Trophoblast cell (in vitro differentiated cells and primary cell): Measurements from ENCODE around the gene KCNQ1.

ENCODE experiments used
- DNase-seq, 2 donors: peaks; one replicate each; pipeline ENCODE4 v3.0.0-alpha.2; 2016
- H2AFZ ChIP-seq: 2 replicates; pipeline ENCODE4 v1.6.1; 2013; ENCODE audit warnings: low read length, moderate library complexity, mild to moderate bottlenecking; ENCODE audit not compliant: insufficient read depth, poor library complexity
- H2AK5ac ChIP-seq: 2 replicates; pipeline ENCODE4 v1.6.1; 2013; ENCODE audit warnings: mild to moderate bottlenecking, low read length
- H2BK120ac ChIP-seq: 2 replicates; pipeline ENCODE4 v1.6.1; 2013; ENCODE audit warnings: low read length, mild to moderate bottlenecking, moderate library complexity; ENCODE audit not compliant: insufficient read depth, poor library complexity
- H2BK12ac ChIP-seq: 2 replicates; pipeline ENCODE4 v1.6.1; 2013; ENCODE audit warnings: mild to moderate bottlenecking, low read length, moderate library complexity
- H2BK5ac ChIP-seq: 2 replicates; pipeline ENCODE4 v1.6.1; 2013; ENCODE audit warnings: low read length, low read depth, moderate library complexity, mild to moderate bottlenecking; ENCODE audit not compliant: poor library complexity
- H3K14ac ChIP-seq: 2 replicates; pipeline ENCODE4 v1.6.1; 2013; ENCODE audit warnings: mild to moderate bottlenecking, low read length
- H3K18ac ChIP-seq: 2 replicates; pipeline ENCODE4 v1.6.1; 2013; ENCODE audit warnings: mild to moderate bottlenecking, low read length
- H3K23ac ChIP-seq: 2 replicates; pipeline ENCODE4 v1.6.1; 2013; ENCODE audit warnings: low read length
- H3K27ac ChIP-seq: 2 replicates; pipeline ENCODE4 v1.5.1; 2013; ENCODE audit warnings: low read depth, mild to moderate bottlenecking, inconsistent platforms, low read length, moderate library complexity
- H3K27me3 ChIP-seq: 2 replicates; pipeline ENCODE4 v1.6.1; 2013; ENCODE audit warnings: inconsistent platforms, mild to moderate bottlenecking, low read length, moderate library complexity; ENCODE audit not compliant: insufficient read depth
- H3K36me3 ChIP-seq, 2 experiments: 1 replicate in 1 of 2; 2 replicates in 1 of 2; pipeline ENCODE4 v1.6.1; 2013; ENCODE audit warnings: low read length in 2 of 2, mild to moderate bottlenecking in 2 of 2, moderate library complexity in 1 of 2; ENCODE audit not compliant: insufficient read depth in 2 of 2, control insufficient read depth in 1 of 2
- H3K4ac ChIP-seq: 2 replicates; pipeline ENCODE4 v1.6.1; 2013; ENCODE audit warnings: low read depth, mild to moderate bottlenecking, low read length, moderate library complexity
- H3K4me1 ChIP-seq, 2 experiments: 1 replicate in 1 of 2; 2 replicates in 1 of 2; pipeline ENCODE4 v1.6.1; 2013; ENCODE audit warnings: low read length in 2 of 2, mild to moderate bottlenecking in 2 of 2, moderate library complexity in 1 of 2; ENCODE audit not compliant: insufficient read depth in 2 of 2, control insufficient read depth in 1 of 2
- H3K4me2 ChIP-seq: 2 replicates; pipeline ENCODE4 v1.6.1; 2013; ENCODE audit warnings: inconsistent platforms, mild to moderate bottlenecking, low read length, moderate library complexity
- H3K4me3 ChIP-seq: 2 replicates; pipeline ENCODE4 v1.5.1; 2013; ENCODE audit warnings: mild to moderate bottlenecking, low read depth, low read length, inconsistent platforms
- H3K79me1 ChIP-seq: one replicate; pipeline ENCODE4 v1.6.1; 2013; ENCODE audit warnings: low read length
- H3K79me2 ChIP-seq: 2 replicates; pipeline ENCODE4 v1.6.1; 2013; ENCODE audit warnings: low read length, mild to moderate bottlenecking; ENCODE audit not compliant: control insufficient read depth, insufficient read depth, poor library complexity
- H3K9ac ChIP-seq: 2 replicates; pipeline ENCODE4 v1.6.1; 2013; ENCODE audit warnings: mild to moderate bottlenecking, low read length
- H3K9me3 ChIP-seq: 2 replicates; pipeline ENCODE4 v1.6.1; 2013; ENCODE audit warnings: low read depth, mild to moderate bottlenecking, control low read depth, inconsistent platforms, low read length; ENCODE audit not compliant: insufficient read depth
- H4K12ac ChIP-seq: 2 replicates; pipeline ENCODE4 v1.6.1; 2013; ENCODE audit warnings: low read depth, mild to moderate bottlenecking, low read length, moderate library complexity
- H4K8ac ChIP-seq: 2 replicates; pipeline ENCODE4 v1.6.1; 2013; ENCODE audit warnings: low read depth, mild to moderate bottlenecking, low read length, moderate library complexity
- H4K91ac ChIP-seq: one replicate; pipeline ENCODE4 v1.6.1; 2013; ENCODE audit warnings: low read depth, mild to moderate bottlenecking, low read length, moderate library complexity
- WGBS: extraction: QIAGEN DNeasy Blood & Tissue Kit; methylation state at CpG from one replicate; pipeline ENCODE4 v1.1.7; 2013; ENCODE audit warnings: missing lambda C conversion rate; ENCODE audit not compliant: insufficient read length, insufficient coverage; ENCODE audit errors: extremely low coverage; 5-methylcytosine and 5-hydroxymethylcytosine counted together

The KCNQ1 gene

GRCh38 chr11:2693271-2694261 is 248.8 kb downstream of the KCNQ1 start:
- Histone ChIP-seq H3K4me3 (no peak overlapping the region), H3K4ac (peak overlapping the region; percentile 42), H3K36me3 (peaks cover 7 to 12% of the 10 kb centered on the region in 2 experiments), H3K9me3 (no peaks in the 10 kb centered on the region), H2BK12ac (peak overlapping the region; percentile 20), H3K79me2 (peaks cover 5% of the 10 kb centered on the region), H3K18ac (no peak overlapping the region), H3K4me2 (peak overlapping the region; percentile 1), H3K27me3 (no peaks in the 10 kb centered on the region), H2AFZ (peak overlapping the region; percentile 5), H3K23ac (no peak overlapping the region), H3K9ac (no peak overlapping the region), H3K14ac (peak overlapping the region; percentile 26), H3K27ac (no peak overlapping the region), H2AK5ac (no peak overlapping the region), H4K12ac (no peak overlapping the region), H3K4me1 (peaks cover 42 to 49% of the 10 kb centered on the region in 2 experiments), H4K91ac (no peak overlapping the region), H2BK5ac (peak overlapping the region; percentile 6), H3K79me1 (peaks cover 5% of the 10 kb centered on the region), H2BK120ac (no peak overlapping the region), H4K8ac (no peak overlapping the region)
- DNase-seq: peak in 1 of 2 donors; percentile 28
- no CpG with 5 or more reads among the region's 18 CpGs for WGBS

DNA sequence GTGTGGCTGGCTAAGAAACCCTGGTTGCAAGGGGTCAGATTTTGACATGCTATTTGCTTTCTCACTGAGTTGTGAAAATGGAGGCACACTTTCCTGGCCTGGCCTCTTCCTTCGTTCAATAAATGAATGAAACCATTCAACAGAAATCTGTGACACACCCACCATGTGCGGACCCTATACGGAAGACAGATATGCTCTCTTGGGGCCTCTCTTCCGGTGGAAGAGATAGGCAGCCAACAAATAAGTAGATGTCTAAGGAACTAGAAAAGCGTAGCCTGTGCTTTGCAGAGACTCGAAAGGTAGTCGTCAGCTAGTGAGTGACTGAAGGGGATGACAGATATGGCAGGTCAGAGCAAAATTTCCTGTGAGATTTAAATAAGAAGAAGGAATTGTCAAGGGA is 249.7 kb downstream of the KCNQ1 start:
- Histone ChIP-seq H2AK5ac (no peak overlapping the region), H3K9ac (no peak overlapping the region), H3K18ac (no peak overlapping the region)

DNA sequence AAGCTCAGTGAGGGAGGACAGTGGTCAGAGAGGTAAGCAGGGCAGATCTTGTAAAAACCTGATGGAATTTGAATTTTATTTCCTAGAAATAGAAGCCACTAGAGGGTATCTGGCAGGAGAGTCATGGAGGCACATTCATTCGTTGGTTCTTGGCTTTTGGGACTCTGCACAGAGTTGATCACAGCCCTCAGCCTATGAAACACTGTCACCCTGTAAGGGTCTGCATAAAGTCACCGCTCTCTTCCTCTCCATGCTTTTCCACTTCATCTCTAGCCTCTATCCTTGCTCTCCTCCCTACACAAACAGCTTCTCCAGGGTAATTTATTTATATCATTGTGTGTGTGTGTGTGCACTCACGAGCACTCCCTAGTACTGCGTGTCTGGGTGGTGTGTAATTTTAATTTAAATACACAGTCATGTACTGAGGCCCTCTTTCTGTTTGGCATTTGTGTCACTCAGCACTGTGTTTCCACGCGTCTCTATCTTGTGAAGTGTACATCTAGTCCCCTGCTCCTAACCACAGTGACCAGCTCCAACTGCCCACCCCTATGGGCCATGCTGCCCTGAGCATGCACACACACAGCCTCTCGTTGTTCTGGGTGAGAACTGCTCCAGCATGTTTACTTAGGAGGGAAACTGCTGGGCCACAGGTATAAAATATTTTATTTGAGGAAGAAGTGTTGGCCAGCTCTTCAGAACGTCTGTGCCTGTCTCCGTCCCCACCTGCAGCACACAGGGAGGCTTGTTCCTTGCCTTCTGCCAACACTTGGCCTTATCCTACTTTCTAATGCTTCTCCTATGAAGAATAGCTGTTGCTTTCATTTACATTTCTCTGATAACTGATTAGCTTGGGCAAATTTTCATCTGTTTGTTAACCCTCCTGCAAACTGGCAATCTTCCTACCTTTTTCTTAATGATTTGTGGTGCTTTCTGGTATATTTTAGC is 250.5 kb downstream of the KCNQ1 start:
- H3K27ac ChIP-seq: no peak overlapping the region
- H3K4me1 ChIP-seq: peaks cover 37 to 43% of the 10 kb centered on the region in 2 experiments
- no peak overlapping the region for H3K14ac ChIP-seq

More for the DNA sequence above, 249.7 kb downstream of the KCNQ1 start:
- peaks cover 9% of the 10 kb centered on the region for H3K79me1 ChIP-seq
- no peak overlapping the region for H3K14ac ChIP-seq
- H3K4me2 ChIP-seq: no peak overlapping the region
- peaks cover 42 to 49% of the 10 kb centered on the region in 2 experiments for H3K4me1 ChIP-seq
- no peak overlapping the region for H2AFZ ChIP-seq
- WGBS: no CpG with 5 or more reads among the region's 7 CpGs
- H3K27ac ChIP-seq: no peak overlapping the region
- H3K36me3 ChIP-seq: peaks cover 7% of the 10 kb centered on the region in 2 experiments
- no peak overlapping the region for H3K23ac ChIP-seq
- H3K9me3 ChIP-seq: peaks cover 4% of the 10 kb centered on the region
- no peak overlapping the region for H4K91ac ChIP-seq
- DNase-seq: peak in 1 of 2 donors; percentile 12
- H3K27me3 ChIP-seq: no peaks in the 10 kb centered on the region
- H3K4ac ChIP-seq: no peak overlapping the region
- H4K12ac ChIP-seq: no peak overlapping the region
- H3K79me2 ChIP-seq: peaks cover 14% of the 10 kb centered on the region
- H2BK120ac ChIP-seq: no peak overlapping the region
- H2BK5ac ChIP-seq: no peak overlapping the region
- no peak overlapping the region for H3K4me3 ChIP-seq
- no peak overlapping the region for H4K8ac ChIP-seq
- H2BK12ac ChIP-seq: no peak overlapping the region

GRCh38 chr11:2696455-2696854 is 251.6 kb downstream of the KCNQ1 start:
- Histone ChIP-seq H2AK5ac (no peak overlapping the region), H3K79me2 (peaks cover 19% of the 10 kb centered on the region), H3K14ac (no peak overlapping the region), H3K27me3 (no peaks in the 10 kb centered on the region), H2BK120ac (no peak overlapping the region), H2BK12ac (no peak overlapping the region), H3K79me1 (peaks cover 13% of the 10 kb centered on the region), H3K4me2 (no peak overlapping the region), H2BK5ac (no peak overlapping the region), H3K4me3 (no peak overlapping the region), H4K12ac (no peak overlapping the region), H3K4me1 (peaks cover 31 to 34% of the 10 kb centered on the region in 2 experiments), H3K4ac (no peak overlapping the region), H3K18ac (no peak overlapping the region), H2AFZ (no peak overlapping the region), H4K8ac (no peak overlapping the region), H3K23ac (no peak overlapping the region), H3K9ac (no peak overlapping the region), H3K9me3 (peaks cover 5% of the 10 kb centered on the region), H4K91ac (no peak overlapping the region), H3K27ac (no peak overlapping the region), H3K36me3 (peaks cover 0 to 2% of the 10 kb centered on the region in 2 experiments)
- DNase-seq: peak in 1 of 2 donors; percentile 12
- no CpG with 5 or more reads among the region's 5 CpGs for WGBS

More for the DNA sequence above, 250.5 kb downstream of the KCNQ1 start:
- Histone ChIP-seq H3K27me3 (no peaks in the 10 kb centered on the region), H2AFZ (no peak overlapping the region), H3K9me3 (peaks cover 5% of the 10 kb centered on the region), H3K18ac (no peak overlapping the region), H2BK12ac (no peak overlapping the region), H3K4me2 (no peak overlapping the region), H4K12ac (no peak overlapping the region), H2BK120ac (no peak overlapping the region), H3K4ac (no peak overlapping the region), H2BK5ac (no peak overlapping the region), H3K36me3 (peaks cover 0 to 2% of the 10 kb centered on the region in 2 experiments), H3K4me3 (no peak overlapping the region), H4K91ac (no peak overlapping the region), H3K23ac (no peak overlapping the region), H3K79me2 (peaks cover 18% of the 10 kb centered on the region), H3K9ac (no peak overlapping the region), H4K8ac (no peak overlapping the region), H3K79me1 (peaks cover 13% of the 10 kb centered on the region), H2AK5ac (no peak overlapping the region)
- DNase-seq: peak in 1 of 2 donors; percentile 21
- WGBS: no CpG with 5 or more reads among the region's 9 CpGs
